ENCODE results near the gene DNM2.

DNM2 gene

GRCh38 chr19:10766049-10766623 lies 48.3 kb downstream of the DNM2 start (continued):
- no peak for TF ChIP-seq ZSCAN5A (tag by site-specific recombination; IDR thresholded peaks at IDR 0.05)
- TF ChIP-seq HOXA7 (CRISPR knock-in tag; IDR thresholded peaks at IDR 0.05; ENCODE audit: borderline replicate concordance) = no peak
- no peak for TF ChIP-seq ZNF600 (tag by site-specific recombination; IDR thresholded peaks at IDR 0.05)
- no peak for TF ChIP-seq INSM2 (tag by site-specific recombination; IDR thresholded peaks at IDR 0.05)
- no peak for TF ChIP-seq MYNN (tag by site-specific recombination; IDR thresholded peaks at IDR 0.05; ENCODE audit: borderline replicate concordance)
- no peak for TF ChIP-seq ZNF555 (tag by site-specific recombination; conservative IDR thresholded peaks at IDR 0.05)
- TF ChIP-seq OSR2 (tag by site-specific recombination; IDR thresholded peaks at IDR 0.05) = no peak

- Histone ChIP-seq H3K9me3 (ENCODE audit: control insufficient read depth, insufficient read depth, low read depth, low read length) (no peaks in the 10 kb centered on the region), H3K36me3 (ENCODE audit: control insufficient read depth in 2 of 2, insufficient read depth in 1 of 2, low read length in 2 of 2) (peaks cover 0 to 47% of the 10 kb centered on the region in 2 experiments; a peak in 2 of 3 replicates), H3K27ac (ENCODE audit: extremely low read depth, low read depth, low read length) (no peak overlapping the region), H3K4me3 (ENCODE audit: low read depth, low read length) (no peak overlapping the region), H3K4me1 (ENCODE audit: control insufficient read depth, insufficient read depth, low read length) (no peaks in the 10 kb centered on the region)
- ChIA-PET CTCF (interaction anchor here (0.6 kb wide), 1 partner anchor 97 kb away, joined by 3 read pairs; no protein-coding TSS in a partner anchor), POLR2A (interaction anchor here (0.6 kb wide), 1 partner anchor 16 kb away, joined by 3 read pairs; no protein-coding TSS in a partner anchor)
- TF ChIP-seq ZNF626 (tag by site-specific recombination; IDR thresholded peaks at IDR 0.05) = no peak
- TF ChIP-seq ZNF692 (tag by site-specific recombination; IDR thresholded peaks at IDR 0.05) = peak; percentile 94
- peak; percentile 64 for TF ChIP-seq ZFP69B (tag by site-specific recombination; IDR thresholded peaks at IDR 0.05)
- TF ChIP-seq GLIS1 (tag by site-specific recombination; IDR thresholded peaks at IDR 0.05) = peak; percentile 76
- 0 out of 2 replicates have a peak, but pooled peaks have one; percentile 22 for TF ChIP-seq ZNF423 (tag by site-specific recombination; IDR thresholded peaks at IDR 0.05)
- peak; percentile 95 for TF ChIP-seq ZIC2 (tag by site-specific recombination; IDR thresholded peaks at IDR 0.05)
- TF ChIP-seq ZNF518A (tag by site-specific recombination; conservative IDR thresholded peaks at IDR 0.05; ENCODE audit: low read depth) = no peak
These were observed 48.9 kb downstream of the DNM2 start for GRCh38 chr19:10766671-10767201.
